ENCODE results near the gene CST11.

CST11 gene

DNA sequence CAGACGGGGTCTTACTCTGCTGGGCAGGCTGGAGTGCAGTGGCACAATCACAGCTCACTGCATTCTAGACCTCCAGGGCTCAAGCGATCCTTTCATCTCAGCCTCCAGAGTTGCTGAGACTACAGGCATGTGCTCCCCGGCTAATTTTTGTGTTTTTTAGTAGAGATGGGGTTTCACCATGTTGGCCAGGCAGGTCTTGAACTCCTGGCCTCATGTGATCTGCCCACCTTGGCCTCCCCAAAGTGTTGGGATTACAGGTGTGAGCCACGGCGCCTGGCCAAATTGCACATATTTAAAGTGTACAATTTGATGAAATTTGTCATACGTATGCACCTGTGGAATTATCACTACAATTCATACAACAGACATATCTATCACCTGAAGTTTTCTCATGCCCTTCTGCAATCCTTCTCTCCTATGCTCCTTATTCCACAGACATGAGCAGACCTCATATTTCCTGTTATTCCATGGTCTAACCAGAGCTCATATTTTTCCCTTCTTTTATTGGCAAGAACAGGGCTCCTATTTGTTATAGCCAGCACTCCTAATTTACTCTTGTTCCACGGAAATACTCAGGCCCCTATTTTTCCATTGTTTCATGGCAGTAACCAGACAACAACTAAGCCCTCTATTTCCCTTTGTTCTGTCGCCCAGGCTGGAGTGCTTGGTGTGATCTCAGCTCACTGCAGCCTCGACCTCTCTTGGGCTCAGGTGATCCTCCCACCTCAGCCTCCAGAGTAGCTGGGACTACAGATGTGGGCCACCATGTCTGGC is 15.4 kb downstream of the CST11 start:
- Histone ChIP-seq H3K36me3 (ENCODE audit: low read depth) (no peaks in the 10 kb centered on the region), H3K9me3 (ENCODE audit: severe bottlenecking) (no peaks in the 10 kb centered on the region), H3K27me3 (ENCODE audit: insufficient read depth, poor library complexity, severe bottlenecking) (no peaks in the 10 kb centered on the region), H3K27ac (ENCODE audit: poor library complexity, severe bottlenecking) (no peak overlapping the region), H3K4me3 (ENCODE audit: severe bottlenecking) (no peak overlapping the region), H3K4me1 (ENCODE audit: insufficient read depth, poor library complexity, severe bottlenecking) (no peaks in the 10 kb centered on the region)
- TF ChIP-seq, protein P1, sequence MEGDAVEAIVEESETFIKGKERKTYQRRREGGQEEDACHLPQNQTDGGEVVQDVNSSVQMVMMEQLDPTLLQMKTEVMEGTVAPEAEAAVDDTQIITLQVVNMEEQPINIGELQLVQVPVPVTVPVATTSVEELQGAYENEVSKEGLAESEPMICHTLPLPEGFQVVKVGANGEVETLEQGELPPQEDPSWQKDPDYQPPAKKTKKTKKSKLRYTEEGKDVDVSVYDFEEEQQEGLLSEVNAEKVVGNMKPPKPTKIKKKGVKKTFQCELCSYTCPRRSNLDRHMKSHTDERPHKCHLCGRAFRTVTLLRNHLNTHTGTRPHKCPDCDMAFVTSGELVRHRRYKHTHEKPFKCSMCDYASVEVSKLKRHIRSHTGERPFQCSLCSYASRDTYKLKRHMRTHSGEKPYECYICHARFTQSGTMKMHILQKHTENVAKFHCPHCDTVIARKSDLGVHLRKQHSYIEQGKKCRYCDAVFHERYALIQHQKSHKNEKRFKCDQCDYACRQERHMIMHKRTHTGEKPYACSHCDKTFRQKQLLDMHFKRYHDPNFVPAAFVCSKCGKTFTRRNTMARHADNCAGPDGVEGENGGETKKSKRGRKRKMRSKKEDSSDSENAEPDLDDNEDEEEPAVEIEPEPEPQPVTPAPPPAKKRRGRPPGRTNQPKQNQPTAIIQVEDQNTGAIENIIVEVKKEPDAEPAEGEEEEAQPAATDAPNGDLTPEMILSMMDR (IDR thresholded peaks at IDR 0.05; ENCODE audit: poor library complexity, severe bottlenecking) = no peak
- ATAC-seq (ENCODE audit: low read depth) (no peak), DNase-seq (ENCODE audit: low spot score) (no peak)

DNA sequence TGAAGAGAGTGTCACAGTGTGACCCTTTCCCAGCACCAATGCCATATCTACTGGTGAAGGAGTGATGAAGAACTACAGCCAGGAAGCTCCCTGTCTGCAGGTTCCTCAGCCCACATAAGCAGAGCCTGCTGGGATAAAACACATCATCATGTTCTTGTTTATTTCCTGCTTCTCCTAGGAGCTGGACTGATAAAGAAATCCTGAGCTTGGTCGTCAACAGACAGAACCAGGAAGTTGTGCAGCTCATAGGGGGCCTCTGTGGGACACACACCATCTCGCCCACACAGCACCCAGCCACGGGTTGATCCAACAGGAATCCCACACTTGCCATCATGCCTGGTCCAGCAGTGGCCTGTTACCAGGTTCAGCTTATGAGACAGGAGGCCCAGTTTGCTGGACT is 16.0 kb downstream of the CST11 start:
- H3K36me3 ChIP-seq (ENCODE audit: low read depth) = no peaks in the 10 kb centered on the region
- H3K4me3 ChIP-seq (ENCODE audit: severe bottlenecking) = no peak overlapping the region
- no peak for ATAC-seq (ENCODE audit: low read depth)
- H3K27ac ChIP-seq (ENCODE audit: poor library complexity, severe bottlenecking) = no peak overlapping the region
- DNase-seq (ENCODE audit: low spot score) = no peak
- no peaks in the 10 kb centered on the region for H3K27me3 ChIP-seq (ENCODE audit: insufficient read depth, poor library complexity, severe bottlenecking)
- TF ChIP-seq, protein P1 (IDR thresholded peaks at IDR 0.05; ENCODE audit: poor library complexity, severe bottlenecking) = no peak
- H3K4me1 ChIP-seq (ENCODE audit: insufficient read depth, poor library complexity, severe bottlenecking) = no peaks in the 10 kb centered on the region
- no peaks in the 10 kb centered on the region for H3K9me3 ChIP-seq (ENCODE audit: severe bottlenecking)

DNA sequence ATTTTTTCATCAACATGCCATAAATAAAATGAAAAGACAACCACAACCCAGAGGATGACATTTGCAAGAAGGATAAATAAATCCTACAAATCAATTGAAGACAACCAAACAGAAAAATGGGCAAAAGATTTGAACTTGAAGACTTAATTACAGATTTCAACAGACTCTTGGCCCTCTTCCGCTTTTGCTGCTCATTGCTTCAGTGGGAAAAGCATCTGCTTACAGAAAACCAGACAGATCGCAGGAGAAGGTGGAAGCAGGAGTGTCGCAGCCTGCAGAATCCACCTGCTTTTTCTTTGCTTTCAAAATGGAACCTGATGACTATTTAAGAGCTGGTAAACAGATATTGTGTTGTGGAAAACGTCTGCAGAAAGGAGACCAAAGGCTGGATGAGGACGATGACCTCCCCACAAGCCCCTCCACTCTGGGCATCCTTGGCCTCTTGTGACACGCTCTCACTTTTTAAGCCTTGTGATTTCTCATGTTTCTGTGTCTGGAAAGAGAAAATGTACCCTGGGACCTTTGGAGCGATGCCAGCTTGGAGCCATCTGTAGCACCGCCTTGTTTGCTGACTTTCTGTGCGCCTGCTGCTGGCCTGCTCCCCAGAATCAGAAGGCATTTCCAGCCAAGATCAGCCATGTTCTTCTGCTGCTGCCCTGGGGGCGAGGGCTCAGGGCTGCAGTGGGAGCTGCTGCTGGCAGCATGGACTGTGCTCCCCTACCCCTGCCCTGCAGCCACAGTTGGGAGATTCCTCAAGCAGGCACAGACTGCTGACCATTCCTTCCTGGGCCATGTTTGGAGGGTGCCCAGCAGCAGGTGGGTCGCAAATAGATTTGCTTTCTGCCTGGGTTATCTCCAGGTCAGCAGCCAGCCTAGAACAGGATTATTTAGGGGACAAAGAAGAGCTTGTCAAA is 16.8 kb downstream of the CST11 start:
- no peak overlapping the region for H3K4me3 ChIP-seq (ENCODE audit: severe bottlenecking)
- H3K36me3 ChIP-seq (ENCODE audit: low read depth) = no peaks in the 10 kb centered on the region
- no peak overlapping the region for H3K27ac ChIP-seq (ENCODE audit: poor library complexity, severe bottlenecking)
- ATAC-seq (ENCODE audit: low read depth) (no peak), DNase-seq (ENCODE audit: low spot score) (no peak)
- no peaks in the 10 kb centered on the region for H3K9me3 ChIP-seq (ENCODE audit: severe bottlenecking)
- H3K4me1 ChIP-seq (ENCODE audit: insufficient read depth, poor library complexity, severe bottlenecking) = no peaks in the 10 kb centered on the region
- no peaks in the 10 kb centered on the region for H3K27me3 ChIP-seq (ENCODE audit: insufficient read depth, poor library complexity, severe bottlenecking)
- TF ChIP-seq, protein P1 (IDR thresholded peaks at IDR 0.05; ENCODE audit: poor library complexity, severe bottlenecking) = no peak

DNA sequence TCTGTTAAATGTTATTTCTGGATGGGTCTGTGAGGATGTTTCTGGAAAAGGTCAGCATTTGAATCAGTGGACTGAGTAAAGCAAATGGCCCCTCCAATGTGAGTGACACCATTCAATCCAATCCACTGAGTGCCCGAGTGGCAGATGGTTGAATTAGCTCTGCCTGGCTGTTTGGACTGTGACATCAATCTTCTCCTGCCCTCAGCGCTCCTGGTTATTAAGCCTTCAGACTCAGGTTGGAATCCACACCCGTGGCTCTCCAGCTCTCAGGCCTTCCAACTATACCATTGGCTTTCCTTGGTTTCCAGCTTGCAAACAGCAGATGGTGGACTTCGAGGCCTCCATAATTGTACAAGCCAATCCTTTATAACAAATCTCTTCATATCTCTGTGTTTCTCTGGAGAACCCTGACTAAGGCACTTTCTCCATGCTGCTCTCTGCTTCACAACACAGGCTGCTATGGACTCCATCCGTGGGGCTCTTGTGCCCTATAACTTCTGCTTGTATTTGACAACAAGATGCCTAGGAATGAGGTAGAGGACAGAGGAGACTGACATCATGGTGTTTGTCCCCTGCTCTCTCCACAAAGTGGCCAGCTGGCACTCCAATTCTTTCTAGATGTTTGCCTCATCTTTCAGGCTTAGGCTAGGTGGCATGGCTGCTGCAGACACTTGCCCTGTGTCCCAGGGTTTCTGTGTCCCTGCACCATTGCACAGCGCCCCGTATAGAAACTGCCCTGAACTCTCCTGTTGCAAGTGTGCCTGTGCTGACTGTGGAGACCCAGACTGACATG is 18.0 kb downstream of the CST11 start:
- Histone ChIP-seq H3K27ac (ENCODE audit: poor library complexity, severe bottlenecking) (no peak overlapping the region), H3K27me3 (ENCODE audit: insufficient read depth, poor library complexity, severe bottlenecking) (no peaks in the 10 kb centered on the region), H3K9me3 (ENCODE audit: severe bottlenecking) (no peaks in the 10 kb centered on the region), H3K4me1 (ENCODE audit: insufficient read depth, poor library complexity, severe bottlenecking) (no peaks in the 10 kb centered on the region), H3K36me3 (ENCODE audit: low read depth) (no peaks in the 10 kb centered on the region), H3K4me3 (ENCODE audit: severe bottlenecking) (no peak overlapping the region)
- DNase-seq (ENCODE audit: low spot score) (no peak), ATAC-seq (ENCODE audit: low read depth) (no peak)
- TF ChIP-seq, protein P1 (IDR thresholded peaks at IDR 0.05; ENCODE audit: poor library complexity, severe bottlenecking) = no peak
